HG03354 (cell line): Measurements from ENCODE around the gene GPR65.
A peak's percentile ranks its signal among the peaks of the same experiment; 100 is the strongest.
"Not testable (repeated sequence)": the region's sequence is repeated elsewhere in the genome, so short reads cannot be mapped to it uniquely, and the experiment has no call there.

Experiments
- ATAC-seq: cut with Tn5 transposase; IDR thresholded peaks from one replicate; pipeline ENCODE4 v1.9.1; 2021; ENCODE audit warnings: mild to moderate bottlenecking; ENCODE audit not compliant: unreplicated experiment, poor library complexity, severe bottlenecking

The GPR65 gene

DNA sequence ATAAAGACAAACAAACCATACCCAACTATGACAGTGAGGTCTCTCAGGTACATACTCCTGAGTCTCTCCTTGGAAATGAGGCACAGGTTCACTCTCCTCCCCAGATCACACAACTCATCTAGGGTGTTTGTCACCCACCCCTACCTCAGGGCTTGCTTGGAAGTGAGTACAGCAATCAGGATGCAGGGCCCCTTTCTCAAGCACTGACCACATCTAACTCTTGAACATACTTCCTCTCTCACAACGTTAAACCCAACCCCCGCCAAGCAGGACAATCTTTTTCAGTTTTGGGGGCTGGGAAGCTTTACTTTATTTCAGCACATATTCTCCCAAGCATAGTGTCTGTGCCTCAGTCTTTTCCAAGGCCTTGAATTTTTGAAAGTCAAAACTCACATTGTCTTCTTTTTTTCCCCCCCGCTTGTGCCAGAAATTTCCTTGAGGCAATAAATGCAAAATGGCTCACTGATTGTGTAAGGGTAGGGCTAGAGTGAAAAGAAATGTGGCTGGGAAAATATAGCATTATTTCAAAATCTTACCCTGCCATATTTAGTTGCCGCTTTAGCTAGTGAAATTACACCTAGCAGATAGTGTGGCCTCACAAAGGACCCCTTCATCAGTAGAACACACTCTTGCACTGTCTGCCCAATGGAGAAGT lies 2.4 kb upstream of the GPR65 start:
- no peak for ATAC-seq

GRCh38 chr14:88003425-88003824 lies 1.5 kb upstream of the GPR65 start:
- no peak for ATAC-seq

- ATAC-seq, result no peak
Measured at GRCh38 chr14:88004506-88005036, 364 bp upstream of the GPR65 start.

DNA sequence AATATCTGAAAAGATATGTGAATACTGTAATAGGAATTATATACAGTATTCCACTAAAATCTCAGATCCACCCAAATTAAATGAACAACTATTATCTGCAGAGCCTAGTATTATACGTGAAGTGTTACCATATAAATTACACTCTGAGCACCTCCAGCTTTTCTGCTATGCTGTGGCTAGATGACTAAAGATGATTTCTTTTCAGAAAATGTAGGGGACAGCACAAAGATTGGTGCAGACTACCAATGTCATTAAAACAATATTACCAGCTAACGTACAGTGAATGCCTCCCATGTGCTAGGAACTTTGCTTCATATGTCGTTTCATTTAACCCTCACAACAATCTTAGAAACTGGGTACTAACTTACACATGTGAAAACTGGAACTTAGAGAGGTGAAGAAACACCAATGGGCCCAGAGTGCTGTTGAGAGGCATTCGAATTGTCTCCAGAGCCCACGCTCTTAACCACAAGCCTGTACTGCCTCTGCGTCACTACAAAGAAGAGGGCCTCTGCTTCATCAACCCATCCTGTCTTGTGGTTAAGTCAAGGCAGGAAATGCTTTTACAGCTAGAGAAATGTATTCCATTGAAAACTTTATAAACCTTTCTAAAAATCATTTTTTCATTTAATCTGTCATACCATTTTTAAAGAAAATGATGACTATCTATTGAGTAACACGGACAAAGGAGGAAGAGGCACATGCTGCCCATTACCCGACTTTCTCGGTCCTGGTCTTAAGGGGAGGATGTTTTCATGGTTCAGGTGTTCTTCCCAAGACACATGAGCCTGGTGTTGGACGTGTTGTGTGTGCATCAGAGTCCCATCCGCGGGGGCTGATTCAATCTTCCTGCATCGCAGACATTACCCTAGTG lies 1.3 kb downstream of the GPR65 start:
- ATAC-seq, result peak; percentile 85

DNA sequence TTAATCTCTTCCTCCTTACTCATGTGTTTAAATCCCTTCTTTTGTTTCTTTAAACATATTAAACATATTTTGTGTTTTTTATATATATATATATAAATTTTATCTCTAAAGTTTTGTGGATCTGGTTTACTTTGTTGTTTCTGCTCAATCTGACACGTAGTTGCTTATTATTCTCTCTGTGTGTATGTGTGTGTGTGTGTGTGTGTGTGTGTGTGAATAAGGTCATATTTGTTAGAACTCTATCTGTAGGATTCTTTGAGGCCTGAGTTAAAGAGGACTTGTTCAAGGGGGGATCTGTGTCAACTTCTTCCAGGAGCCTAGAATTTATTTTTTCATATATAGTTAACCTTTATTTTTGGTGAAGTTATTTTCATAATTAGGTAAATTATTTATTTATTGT lies 2.7 kb downstream of the GPR65 start:
- no peak for ATAC-seq

DNA sequence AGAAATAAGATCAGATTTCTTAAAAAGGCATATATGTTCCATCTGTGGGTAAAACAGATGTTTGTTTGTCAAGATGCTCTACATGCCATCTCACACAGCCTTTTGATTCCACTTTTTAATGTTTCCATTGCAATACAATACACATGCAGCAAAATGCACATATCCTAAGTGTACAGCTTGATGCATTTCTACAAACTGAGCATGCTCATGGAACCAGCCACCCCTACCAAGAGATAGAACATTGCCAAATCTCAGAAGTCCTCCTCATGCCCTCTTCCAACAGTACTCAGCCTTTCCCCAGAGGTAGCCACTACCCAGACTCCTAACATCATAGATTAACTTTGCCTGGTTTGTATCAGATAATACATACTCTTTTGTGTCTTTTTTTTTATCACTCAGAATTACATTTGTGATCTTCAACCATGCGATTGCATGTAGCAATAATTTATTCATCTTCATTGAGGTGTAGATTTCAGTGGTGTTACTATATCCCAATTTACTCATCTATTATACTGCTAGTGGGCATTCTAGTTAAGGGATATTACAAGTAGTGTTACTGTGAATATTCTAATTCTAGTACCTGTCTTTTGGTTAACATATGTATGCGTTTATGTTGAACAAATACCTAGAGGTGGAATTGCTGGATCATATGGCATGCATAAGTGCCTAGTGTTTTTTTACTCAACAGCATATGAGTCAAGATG lies 3.3 kb downstream of the GPR65 start:
- ATAC-seq, result no peak

DNA sequence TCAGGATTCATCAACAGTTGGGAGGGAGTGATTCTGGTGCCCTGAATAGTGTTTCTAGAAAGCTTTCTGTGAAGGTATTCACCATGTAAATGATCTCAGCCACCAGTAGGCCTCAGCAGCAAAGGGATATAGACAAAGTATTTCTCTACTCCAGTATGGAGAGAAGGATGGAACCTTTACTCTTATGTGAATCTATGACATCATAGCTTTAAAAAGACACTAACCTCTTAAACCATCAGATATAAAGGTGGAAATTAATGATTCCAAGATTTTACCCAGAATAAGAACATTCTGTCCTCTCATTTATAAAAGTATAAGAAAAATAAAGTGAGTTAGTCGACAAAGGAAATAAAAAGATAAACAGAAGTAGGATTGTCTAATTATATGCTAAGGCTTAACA lies 4.6 kb downstream of the GPR65 start:
- no peak for ATAC-seq

DNA sequence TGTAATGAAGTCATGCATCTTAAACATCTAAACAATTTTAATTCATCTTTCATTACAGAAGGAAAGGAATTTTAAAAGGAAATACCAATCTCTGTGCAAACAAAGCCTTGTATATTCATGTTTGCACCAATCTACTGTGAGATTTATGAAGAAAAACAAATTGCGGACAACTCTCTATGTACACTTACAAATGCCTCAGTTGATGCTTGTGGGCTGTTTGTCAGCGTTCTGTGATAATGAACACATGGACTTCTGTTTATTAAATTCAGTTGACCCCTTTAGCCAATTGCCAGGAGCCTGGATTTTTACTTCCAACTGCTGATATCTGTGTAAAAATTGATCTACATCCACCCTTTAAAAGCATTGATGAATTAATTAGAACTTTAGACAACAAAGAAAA lies 5.4 kb downstream of the GPR65 start:
- no peak for ATAC-seq

DNA sequence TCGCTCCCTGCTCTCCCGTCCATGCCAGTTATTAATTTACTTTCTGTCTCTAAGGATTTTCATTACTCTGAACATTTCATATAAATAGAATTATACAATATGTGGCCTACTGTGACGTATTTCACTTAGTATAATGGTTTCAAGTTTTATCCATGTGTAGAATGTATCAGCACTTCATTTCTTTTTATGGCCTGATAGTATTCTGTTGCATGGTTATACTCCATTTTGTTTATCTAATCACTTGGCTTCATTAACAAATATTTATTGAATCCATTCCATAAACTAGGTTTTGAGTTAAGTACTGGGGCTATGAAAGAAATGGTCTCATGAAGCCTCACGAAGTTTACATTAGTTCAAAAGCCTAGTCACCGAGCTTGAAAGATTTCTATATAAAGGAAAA lies 7.6 kb downstream of the GPR65 start:
- no peak for ATAC-seq

- ATAC-seq, result peak; percentile 99
Measured at GRCh38 chr14:88013750-88014349, 8.9 kb downstream of the GPR65 start.

DNA sequence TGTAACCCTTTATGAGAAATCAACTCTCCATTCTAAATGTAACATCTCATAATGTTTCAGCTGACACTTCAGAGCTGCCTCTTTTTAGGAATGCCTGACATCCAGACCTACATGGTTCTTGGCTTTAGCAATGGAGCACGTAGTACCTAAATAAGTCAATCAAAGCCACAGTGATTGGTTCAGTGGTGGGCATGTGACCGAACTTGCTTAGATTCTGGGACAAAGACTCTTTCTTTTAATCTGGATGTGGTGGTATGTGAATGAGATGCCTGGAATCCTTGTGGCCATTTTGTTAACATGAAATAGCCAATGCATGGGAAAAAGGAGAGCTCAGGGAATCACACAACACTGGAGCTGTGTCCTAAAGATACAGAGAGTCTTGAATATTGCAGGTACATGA lies 11.8 kb downstream of the GPR65 start:
- no peak for ATAC-seq

GRCh38 chr14:88017535-88017934 lies 12.6 kb downstream of the GPR65 start:
- no peak for ATAC-seq

DNA sequence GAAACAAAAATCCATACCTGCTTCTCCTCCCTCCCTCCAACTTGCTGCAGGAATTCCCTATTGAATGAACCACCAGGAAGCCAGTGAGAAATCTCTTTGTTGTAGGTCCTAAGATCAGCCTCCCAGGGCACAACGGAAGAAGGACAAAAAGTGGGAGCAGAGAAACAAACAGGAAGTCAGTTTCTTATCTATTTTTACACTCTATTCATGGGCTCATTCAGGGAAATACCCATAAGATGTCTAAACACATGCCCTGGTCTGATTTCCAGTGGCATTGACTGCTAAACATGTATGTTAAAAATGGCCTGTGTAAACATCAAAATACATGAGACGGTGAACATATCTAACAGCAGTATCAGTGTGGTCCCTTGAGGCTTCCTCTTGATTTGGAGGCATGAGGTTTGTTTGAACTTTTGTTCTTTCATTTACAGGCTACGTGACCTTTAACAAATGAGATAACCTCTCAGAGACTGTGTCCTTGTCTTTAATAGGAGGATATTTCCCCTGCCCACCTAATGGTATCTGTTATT lies 18.8 kb downstream of the GPR65 start:
- ATAC-seq, result no peak

GRCh38 chr14:88024252-88025086 lies 19.5 kb downstream of the GPR65 start:
- not testable (repeated sequence) for ATAC-seq

DNA sequence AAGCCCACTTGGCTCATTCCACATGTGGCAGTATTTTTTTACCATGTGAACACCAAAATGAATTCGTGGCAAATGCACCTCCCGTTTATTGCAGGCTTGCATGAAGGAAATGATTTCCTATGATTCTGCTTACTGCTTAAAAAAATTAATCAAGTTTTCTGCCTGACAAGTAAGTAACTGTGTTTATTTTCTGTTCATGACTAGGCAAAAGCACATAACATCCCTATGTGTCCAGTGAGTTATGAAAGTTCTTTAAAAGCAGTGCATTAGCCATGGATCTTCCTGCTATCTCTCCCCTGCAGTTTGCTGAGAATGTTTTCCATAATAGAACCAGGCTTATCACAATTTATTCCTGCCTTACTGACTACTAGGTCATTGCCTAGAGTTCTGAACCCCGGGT lies 20.4 kb downstream of the GPR65 start:
- no peak for ATAC-seq

GRCh38 chr14:88026890-88027289 lies 22.0 kb downstream of the GPR65 start:
- peak; percentile 49 for ATAC-seq

GRCh38 chr14:88029500-88029899 lies 24.6 kb downstream of the GPR65 start:
- ATAC-seq, result no peak

DNA sequence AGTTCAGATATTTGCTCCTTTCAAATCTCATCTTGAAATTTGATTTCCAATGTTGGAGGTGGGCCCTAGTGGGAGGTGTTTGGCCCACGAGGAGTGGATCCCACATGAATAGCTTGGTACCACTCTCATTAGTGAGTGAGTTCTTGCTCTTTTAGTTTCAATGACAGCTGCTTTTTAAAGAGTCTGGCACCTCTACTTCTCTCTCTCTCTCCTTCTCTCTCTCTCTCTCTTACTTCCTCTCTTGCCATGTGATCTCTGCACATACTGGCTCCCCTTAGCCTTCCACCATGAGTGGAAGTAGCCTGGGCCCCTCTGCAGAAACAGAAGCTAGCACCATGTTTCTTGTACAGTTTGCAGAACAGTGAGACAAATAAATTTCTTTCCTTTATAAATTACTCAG lies 25.1 kb downstream of the GPR65 start:
- ATAC-seq, result no peak

DNA sequence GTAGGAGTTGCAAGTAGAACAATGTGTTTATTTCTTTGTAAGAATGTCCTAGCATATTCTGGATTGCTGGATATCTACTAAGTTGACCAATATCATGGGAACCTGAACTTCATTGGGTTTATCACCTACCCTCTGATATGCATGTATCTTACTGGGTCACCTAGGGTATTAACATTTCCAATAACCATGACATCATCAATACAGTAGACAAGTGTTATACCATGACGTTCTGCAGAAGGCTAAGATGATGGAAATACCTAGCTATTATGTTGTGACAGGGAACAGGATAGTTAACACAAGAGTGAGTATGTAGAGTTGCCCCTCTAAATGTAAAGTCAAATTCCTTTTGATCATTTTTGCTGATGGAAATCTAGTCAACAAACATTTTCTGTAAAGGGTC lies 26.0 kb downstream of the GPR65 start:
- no peak for ATAC-seq
